ENCODE results near the gene CRMP1. TPM values are rescaled to one million over a fixed set of nuclear protein-coding genes. Genes with fewer than 3 reads are reported as not detected.

The CRMP1 gene
- total RNA-seq, 2 experiments from 2014 or later, result not detected

DNA sequence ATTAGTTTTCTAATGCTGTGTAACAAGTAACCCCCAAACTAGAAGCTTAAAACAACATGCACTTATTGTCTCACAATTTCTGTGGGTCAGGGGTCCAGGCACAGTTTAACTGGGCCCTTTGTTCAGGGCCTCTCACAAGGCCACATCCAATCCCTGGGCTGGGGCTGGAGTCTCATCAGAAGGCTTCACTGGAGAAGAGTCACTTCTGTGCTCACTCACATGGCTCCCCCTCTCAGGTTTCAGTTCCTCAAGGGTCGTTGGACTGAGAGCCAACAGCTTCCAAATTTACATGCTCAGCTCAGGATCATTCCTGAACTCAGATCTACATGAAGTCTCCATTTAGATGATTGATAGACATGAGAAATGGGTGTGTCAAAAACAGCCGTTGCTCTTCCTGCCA, 104.7 kb downstream of the CRMP1 start:
- CTCF ChIA-PET, result no interaction called here
- H3K9me3 ChIP-seq (ENCODE audit: control insufficient read depth in 1 of 2, insufficient read depth in 1 of 2, low read length in 2 of 2), result peaks cover 0 to 5% of the 10 kb centered on the region in 2 experiments

DNA sequence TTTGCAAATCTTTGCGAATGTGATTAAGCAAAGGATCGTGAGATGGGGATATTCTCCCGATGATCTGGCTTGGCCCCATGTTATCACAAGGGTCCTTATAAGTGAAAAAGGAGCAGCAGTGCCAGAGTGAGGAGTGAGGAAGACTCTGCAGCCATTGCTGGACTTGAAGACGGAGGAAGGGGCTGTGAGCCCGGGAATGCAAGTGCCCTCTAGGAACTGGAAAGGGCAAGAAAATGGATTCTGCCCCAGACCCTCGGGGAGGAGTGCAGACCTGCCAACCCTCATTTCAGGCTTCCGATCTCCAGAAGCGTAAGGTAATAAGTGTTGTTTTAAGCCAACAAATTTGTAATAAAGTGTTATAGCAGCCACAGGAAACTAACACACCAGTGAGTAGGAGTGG, 105.6 kb downstream of the CRMP1 start:
- Mint-ChIP-seq H3K9me3 (no peaks in the 10 kb centered on the region), H3K27me3 (no peaks in the 10 kb centered on the region), H3K36me3 (ENCODE audit: low read depth) (no peaks in the 10 kb centered on the region), H3K27ac (no peak overlapping the region), H3K4me3 (no peak overlapping the region), H3K4me1 (ENCODE audit: low read depth) (no peaks in the 10 kb centered on the region)
- TF ChIP-seq, protein P1, sequence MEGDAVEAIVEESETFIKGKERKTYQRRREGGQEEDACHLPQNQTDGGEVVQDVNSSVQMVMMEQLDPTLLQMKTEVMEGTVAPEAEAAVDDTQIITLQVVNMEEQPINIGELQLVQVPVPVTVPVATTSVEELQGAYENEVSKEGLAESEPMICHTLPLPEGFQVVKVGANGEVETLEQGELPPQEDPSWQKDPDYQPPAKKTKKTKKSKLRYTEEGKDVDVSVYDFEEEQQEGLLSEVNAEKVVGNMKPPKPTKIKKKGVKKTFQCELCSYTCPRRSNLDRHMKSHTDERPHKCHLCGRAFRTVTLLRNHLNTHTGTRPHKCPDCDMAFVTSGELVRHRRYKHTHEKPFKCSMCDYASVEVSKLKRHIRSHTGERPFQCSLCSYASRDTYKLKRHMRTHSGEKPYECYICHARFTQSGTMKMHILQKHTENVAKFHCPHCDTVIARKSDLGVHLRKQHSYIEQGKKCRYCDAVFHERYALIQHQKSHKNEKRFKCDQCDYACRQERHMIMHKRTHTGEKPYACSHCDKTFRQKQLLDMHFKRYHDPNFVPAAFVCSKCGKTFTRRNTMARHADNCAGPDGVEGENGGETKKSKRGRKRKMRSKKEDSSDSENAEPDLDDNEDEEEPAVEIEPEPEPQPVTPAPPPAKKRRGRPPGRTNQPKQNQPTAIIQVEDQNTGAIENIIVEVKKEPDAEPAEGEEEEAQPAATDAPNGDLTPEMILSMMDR (IDR thresholded peaks at IDR 0.05), result no peak
- intact Hi-C loops (cut with DNase I, micrococcal nuclease), result no loop called here
- Histone ChIP-seq H3K4me1 (ENCODE audit: insufficient read depth, low read length) (no peaks in the 10 kb centered on the region), H3K9me3 (ENCODE audit: control insufficient read depth in 1 of 2, insufficient read depth in 1 of 2, low read length in 2 of 2) (peaks cover 0 to 5% of the 10 kb centered on the region in 2 experiments), H3K27me3 (ENCODE audit: control insufficient read depth in 1 of 2, insufficient read depth in 2 of 2, low read length in 2 of 2) (no peaks in the 10 kb centered on the region), H3K36me3 (ENCODE audit: insufficient read depth, low read length) (no peaks in the 10 kb centered on the region), H3K4me3 (ENCODE audit: low read length) (no peak overlapping the region), H3K27ac (ENCODE audit: low read depth in 1 of 2, low read length in 2 of 2) (no peak overlapping the region)
- ATAC-seq (ENCODE audit: poor library complexity) (no peak), DNase-seq (no peak)
- ChIA-PET POLR2A (no interaction called here), CTCF (no interaction called here)

More for the DNA sequence above, 104.7 kb downstream of the CRMP1 start:
- no peak overlapping the region for H3K4me3 ChIP-seq (ENCODE audit: low read length)
- H3K36me3 ChIP-seq (ENCODE audit: insufficient read depth, low read length), result no peaks in the 10 kb centered on the region
- no peaks in the 10 kb centered on the region for H3K4me1 ChIP-seq (ENCODE audit: insufficient read depth, low read length)
- POLR2A ChIA-PET, result no interaction called here
- ATAC-seq (ENCODE audit: poor library complexity) (no peak), DNase-seq (no peak)
- TF ChIP-seq, protein P1 (IDR thresholded peaks at IDR 0.05), result no peak
- no peaks in the 10 kb centered on the region for H3K4me1 Mint-ChIP-seq (ENCODE audit: low read depth)
- no peak overlapping the region for H3K27ac ChIP-seq (ENCODE audit: low read depth in 1 of 2, low read length in 2 of 2)
- H3K9me3 Mint-ChIP-seq, result no peaks in the 10 kb centered on the region
- no peak overlapping the region for H3K4me3 Mint-ChIP-seq
- H3K27ac Mint-ChIP-seq, result no peak overlapping the region
- H3K27me3 Mint-ChIP-seq, result no peaks in the 10 kb centered on the region
- intact Hi-C loops (cut with DNase I, micrococcal nuclease), result no loop called here
- H3K36me3 Mint-ChIP-seq (ENCODE audit: low read depth), result no peaks in the 10 kb centered on the region
- no peaks in the 10 kb centered on the region for H3K27me3 ChIP-seq (ENCODE audit: control insufficient read depth in 1 of 2, insufficient read depth in 2 of 2, low read length in 2 of 2)

DNA sequence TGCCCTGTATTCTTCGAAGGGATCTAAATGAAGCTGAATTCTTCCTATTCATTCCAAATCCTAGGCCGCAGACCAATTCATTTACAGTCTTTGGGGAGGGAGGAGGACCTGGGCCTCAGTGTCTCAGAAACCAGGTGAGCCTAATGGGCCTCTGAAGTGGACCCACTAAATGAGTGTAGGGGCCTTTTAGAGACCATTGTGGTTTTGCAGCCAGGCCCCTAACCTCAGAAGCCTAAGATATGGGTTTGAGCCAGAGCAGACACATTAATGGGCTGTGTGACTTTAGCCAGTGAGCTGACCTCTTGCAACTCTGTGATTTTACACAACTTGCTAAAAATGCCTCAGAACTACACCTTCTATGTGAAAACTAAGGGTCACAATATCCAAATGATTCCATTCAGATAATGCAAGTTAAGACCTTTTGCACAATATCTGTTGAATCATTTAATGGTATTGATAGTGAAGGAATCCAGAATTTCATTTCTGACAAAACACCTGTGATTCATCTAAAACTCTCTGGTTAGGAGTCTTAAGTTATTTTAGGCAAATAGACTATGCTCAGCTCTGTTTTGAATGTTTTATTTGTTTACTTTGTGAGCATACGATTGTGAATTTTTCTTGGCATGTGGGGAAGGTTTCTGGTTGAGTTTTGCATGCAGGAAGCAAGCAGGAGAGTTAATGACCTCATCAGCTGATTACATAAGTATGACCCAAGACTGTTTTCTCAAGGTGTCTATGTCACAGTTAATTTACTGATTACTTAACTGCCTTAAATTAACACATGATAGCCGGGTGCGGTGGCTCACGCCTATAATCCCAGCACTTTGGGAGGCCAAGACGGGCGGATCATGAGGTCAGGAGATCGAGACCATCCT, 106.8 kb downstream of the CRMP1 start:
- H3K4me1 ChIP-seq (ENCODE audit: insufficient read depth, low read length), result no peaks in the 10 kb centered on the region
- ATAC-seq (ENCODE audit: poor library complexity) (no peak), DNase-seq (no peak)
- H3K9me3 Mint-ChIP-seq, result no peaks in the 10 kb centered on the region
- no peaks in the 10 kb centered on the region for H3K27me3 ChIP-seq (ENCODE audit: control insufficient read depth in 1 of 2, insufficient read depth in 2 of 2, low read length in 2 of 2)
- no peak overlapping the region for H3K4me3 Mint-ChIP-seq
- no peaks in the 10 kb centered on the region for H3K36me3 Mint-ChIP-seq (ENCODE audit: low read depth)
- ChIA-PET CTCF (no interaction called here), POLR2A (no interaction called here)
- H3K27ac ChIP-seq (ENCODE audit: low read depth in 1 of 2, low read length in 2 of 2), result no peak overlapping the region
- no peaks in the 10 kb centered on the region for H3K27me3 Mint-ChIP-seq
- no peaks in the 10 kb centered on the region for H3K4me1 Mint-ChIP-seq (ENCODE audit: low read depth)
- no peak overlapping the region for H3K4me3 ChIP-seq (ENCODE audit: low read length)
- intact Hi-C loops (cut with DNase I, micrococcal nuclease), result no loop called here
- no peaks in the 10 kb centered on the region for H3K36me3 ChIP-seq (ENCODE audit: insufficient read depth, low read length)
- H3K9me3 ChIP-seq (ENCODE audit: control insufficient read depth in 1 of 2, insufficient read depth in 1 of 2, low read length in 2 of 2), result peaks cover 0 to 10% of the 10 kb centered on the region in 2 experiments
- no peak overlapping the region for H3K27ac Mint-ChIP-seq
- TF ChIP-seq, protein P1 (IDR thresholded peaks at IDR 0.05), result no peak
